ENCODE data around the gene TOE1. TPM values are rescaled to one million over a fixed set of nuclear protein-coding genes. Genes with fewer than 3 reads are reported as not detected.
"Not testable (repeated sequence)": the region's sequence is repeated elsewhere in the genome, so short reads cannot be mapped to it uniquely, and the experiment has no call there.

The TOE1 gene
- total RNA-seq = 10 to 100 TPM in 7 of 8 experiments, 1 to 10 TPM in 1; 8.1 to 22.4 (median 12.2) TPM

- peak within 1 kb of the TSS; percentile 48 to 81 (median 65) for H3K4me3 ChIP-seq
- ATAC-seq (replicated peaks in 6 of 8) = peak; percentile 84 to 93 (median 92)
- peak within 1 kb of the TSS; percentile 93 for H3K27ac ChIP-seq
- H3K4me1 ChIP-seq (replicated peaks in 1 of 2) = peaks cover 12 to 14% of the 10 kb centered on the region in 2 donors
- in situ Hi-C loops (cut with MboI; ENCODE audit: low pct_unique_long_range_greater_than_20kb in 2 of 9, low sequenced_read_pairs in 9 of 9, unreplicated experiment in 9 of 9) = no loop called here
- 0 to 3% (median 0%) methylated on average over 2 to 27 of the region's 70 CpGs; no CpG with 5 or more reads in 3 of the 10 experiments for WGBS, 10 experiments
Observed at GRCh38 chr1:45339789-45340558, at the start of gene TOE1, which contains the start of gene MUTYH. TOE1 (plus strand) TSS chr1:45340170; CDS start chr1:45340253, 83 bp downstream. MUTYH (minus strand) TSS chr1:45340440; CDS start chr1:45334505, 5,935 bp downstream.

GRCh38 chr1:45291002-45291401 is 49.0 kb upstream of the TOE1 start:
- in situ Hi-C loops (cut with MboI; ENCODE audit: low pct_unique_long_range_greater_than_20kb in 2 of 9, low sequenced_read_pairs in 9 of 9, unreplicated experiment in 9 of 9) = loop anchor here in 3 of 9 experiments (10.0 to 25.0 kb wide), 2 partner anchors 266 to 279 kb away; partner anchors contain the start of genes HECTD3 (in 1 of the 3) and UROD (in 1 of the 3)
- not testable (repeated sequence) for ATAC-seq (replicated peaks in 6 of 8); H3K4me1 ChIP-seq (replicated peaks in 1 of 2); H3K4me3 ChIP-seq; H3K27ac ChIP-seq
- 66 to 100% (median 88%) methylated on average over 1 to 6 of the region's 6 CpGs; no CpG with 5 or more reads in 3 of the 10 experiments for WGBS, 10 experiments

- H3K4me3 ChIP-seq = no peak overlapping the region
- no peak overlapping the region for H3K27ac ChIP-seq
- no peak for ATAC-seq (replicated peaks in 6 of 8)
- in situ Hi-C loops (cut with MboI; ENCODE audit: low pct_unique_long_range_greater_than_20kb in 2 of 9, low sequenced_read_pairs in 9 of 9, unreplicated experiment in 9 of 9) = loop anchor here in 3 of 9 experiments (10.0 to 25.0 kb wide), 2 partner anchors 267 to 279 kb away; partner anchors contain the start of genes HECTD3 (in 1 of the 3) and UROD (in 1 of the 3)
- H3K4me1 ChIP-seq (replicated peaks in 1 of 2) = no peaks in the 10 kb centered on the region
- WGBS, 10 experiments = 0 to 100% (median 70%) methylated on average over 1 to 2 of the region's 2 CpGs; no CpG with 5 or more reads in 4 of the 10 experiments
Observed at GRCh38 chr1:45291716-45292115, 48.3 kb upstream of the TOE1 start.

GRCh38 chr1:45297666-45298356 is 42.2 kb upstream of the TOE1 start:
- Histone ChIP-seq H3K4me1 (replicated peaks in 1 of 2) (peaks cover 14 to 26% of the 10 kb centered on the region in 2 donors), H3K27ac (peak overlapping the region; percentile 28 to 60), H3K4me3 (no peak overlapping the region)
- WGBS, 10 experiments = 13 to 62% (median 36%) methylated on average over 1 to 8 of the region's 8 CpGs
- peak in 6 of 8 experiments; percentile 24 to 87 (median 72) for ATAC-seq (replicated peaks in 6 of 8)
- in situ Hi-C loops (cut with MboI; ENCODE audit: low pct_unique_long_range_greater_than_20kb in 2 of 9, low sequenced_read_pairs in 9 of 9, unreplicated experiment in 9 of 9) = loop anchor here in 4 of 9 experiments (5.0 to 25.0 kb wide), 3 partner anchors 273 to 286 kb away; partner anchors contain the start of genes HECTD3 (in 2 of the 4) and UROD (in 2 of the 4)

GRCh38 chr1:45299296-45299695 is 40.7 kb upstream of the TOE1 start:
- no peak for ATAC-seq (replicated peaks in 6 of 8)
- WGBS, 10 experiments = 43 to 80% (median 80%) methylated on average over 1 of the region's 1 CpG; no CpG with 5 or more reads in 7 of the 10 experiments
- peaks cover 15 to 27% of the 10 kb centered on the region in 2 donors for H3K4me1 ChIP-seq (replicated peaks in 1 of 2)
- no peak overlapping the region for H3K27ac ChIP-seq
- in situ Hi-C loops (cut with MboI; ENCODE audit: low pct_unique_long_range_greater_than_20kb in 2 of 9, low sequenced_read_pairs in 9 of 9, unreplicated experiment in 9 of 9) = loop anchor here in 4 of 9 experiments (5.0 to 25.0 kb wide), 3 partner anchors 274 to 287 kb away; partner anchors contain the start of genes HECTD3 (in 2 of the 4) and UROD (in 2 of the 4)
- H3K4me3 ChIP-seq = no peak overlapping the region

- in situ Hi-C loops (cut with MboI; ENCODE audit: low pct_unique_long_range_greater_than_20kb in 2 of 9, low sequenced_read_pairs in 9 of 9, unreplicated experiment in 9 of 9) = loop anchor here in 8 of 9 experiments (5.0 to 25.0 kb wide), 6 partner anchors 275 to 563 kb away; partner anchors contain the start of genes HECTD3 (in 6 of the 8), UROD (in 6 of the 8), KIF2C (in 1 of the 8) and PTCH2 (in 1 of the 8)
- H3K4me3 ChIP-seq = no peak overlapping the region
- peaks cover 21 to 34% of the 10 kb centered on the region in 2 donors for H3K4me1 ChIP-seq (replicated peaks in 1 of 2)
- peak; percentile 1 to 22 (median 12) for ATAC-seq (replicated peaks in 6 of 8)
- whole genome bisulfite sequencing, 10 experiments = 0 to 32% (median 10%) methylated on average over 1 to 4 of the region's 4 CpGs; no CpG with 5 or more reads in 1 of the 10 experiments
- no peak overlapping the region for H3K27ac ChIP-seq
Observed at GRCh38 chr1:45299981-45300668, 39.8 kb upstream of the TOE1 start.

- peaks cover 21 to 34% of the 10 kb centered on the region in 2 donors for H3K4me1 ChIP-seq (replicated peaks in 1 of 2)
- H3K4me3 ChIP-seq = no peak overlapping the region
- no peak overlapping the region for H3K27ac ChIP-seq
- 20 to 100% (median 52%) methylated on average over 1 to 2 of the region's 2 CpGs for WGBS, 10 experiments
- in situ Hi-C loops (cut with MboI; ENCODE audit: low pct_unique_long_range_greater_than_20kb in 2 of 9, low sequenced_read_pairs in 9 of 9, unreplicated experiment in 9 of 9) = loop anchor here in 4 of 9 experiments (5.0 to 25.0 kb wide), 5 partner anchors 286 to 563 kb away; partner anchors contain the start of genes HECTD3 (in 4 of the 4), UROD (in 4 of the 4), KIF2C (in 1 of the 4) and PTCH2 (in 1 of the 4)
- no peak for ATAC-seq (replicated peaks in 6 of 8)
Observed at GRCh38 chr1:45300669-45300997, 39.3 kb upstream of the TOE1 start.

DNA sequence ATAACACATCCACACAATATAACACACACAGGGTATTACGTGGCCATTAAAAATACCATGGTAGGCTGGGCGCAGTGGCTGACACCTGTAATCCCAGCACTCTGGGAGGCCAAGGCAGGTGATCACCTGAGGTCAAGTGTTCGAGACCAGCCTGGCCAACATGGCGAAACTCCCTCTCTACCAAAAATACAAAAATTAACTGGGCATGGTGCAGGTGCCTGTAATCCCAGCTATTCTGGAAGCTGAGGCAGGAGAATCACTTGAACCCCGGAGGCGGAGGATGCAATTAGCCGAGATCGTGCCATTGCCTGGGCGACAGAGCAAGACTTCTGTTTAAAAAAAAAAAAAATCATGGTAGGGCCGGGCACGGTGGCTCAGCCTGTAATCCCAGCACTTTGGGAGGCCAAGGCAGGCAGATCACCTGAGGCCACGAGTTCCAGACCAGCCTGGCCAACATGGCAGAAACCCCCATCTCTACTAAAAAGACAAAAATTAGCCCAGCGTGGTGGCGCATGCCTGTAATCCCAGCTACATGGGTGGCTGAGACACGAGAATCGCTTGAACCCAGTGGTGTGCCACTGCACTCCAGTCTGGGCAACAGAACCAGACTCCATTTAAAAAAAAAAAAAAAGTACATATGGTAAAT is 37.3 kb upstream of the TOE1 start:
- in situ Hi-C loops (cut with MboI; ENCODE audit: low pct_unique_long_range_greater_than_20kb in 2 of 9, low sequenced_read_pairs in 9 of 9, unreplicated experiment in 9 of 9) = loop anchor here in 4 of 9 experiments (5.0 to 25.0 kb wide), 5 partner anchors 288 to 565 kb away; partner anchors contain the start of genes HECTD3 (in 4 of the 4), UROD (in 4 of the 4), KIF2C (in 1 of the 4) and PTCH2 (in 1 of the 4)
- no peak for ATAC-seq (replicated peaks in 6 of 8)

GRCh38 chr1:45303520-45304310 is 36.3 kb upstream of the TOE1 start:
- in situ Hi-C loops (cut with MboI; ENCODE audit: low pct_unique_long_range_greater_than_20kb in 2 of 9, low sequenced_read_pairs in 9 of 9, unreplicated experiment in 9 of 9) = loop anchor here in 4 of 9 experiments (5.0 to 25.0 kb wide), 5 partner anchors 289 to 566 kb away; partner anchors contain the start of genes HECTD3 (in 4 of the 4), UROD (in 4 of the 4), KIF2C (in 1 of the 4) and PTCH2 (in 1 of the 4)
- 0% methylated on average over 1 to 5 of the region's 68 CpGs; no CpG with 5 or more reads in 6 of the 10 experiments for WGBS, 10 experiments
- H3K4me1 ChIP-seq (replicated peaks in 1 of 2) = peaks cover 10 to 22% of the 10 kb centered on the region in 2 donors
- peak; percentile 88 to 93 (median 90) for ATAC-seq (replicated peaks in 6 of 8)
- peak overlapping the region; percentile 81 to 90 for H3K27ac ChIP-seq
- peak overlapping the region; percentile 60 to 83 (median 71) for H3K4me3 ChIP-seq

More for the DNA sequence above, 37.3 kb upstream of the TOE1 start:
- Histone ChIP-seq H3K4me3 (peak overlapping the region; percentile 60 to 83 (median 71)), H3K4me1 (replicated peaks in 1 of 2) (peaks cover 17 to 33% of the 10 kb centered on the region in 2 donors), H3K27ac (no peak overlapping the region)
- WGBS, 10 experiments = 77 to 100% (median 89%) methylated on average over 1 to 16 of the region's 16 CpGs; no CpG with 5 or more reads in 1 of the 10 experiments

DNA sequence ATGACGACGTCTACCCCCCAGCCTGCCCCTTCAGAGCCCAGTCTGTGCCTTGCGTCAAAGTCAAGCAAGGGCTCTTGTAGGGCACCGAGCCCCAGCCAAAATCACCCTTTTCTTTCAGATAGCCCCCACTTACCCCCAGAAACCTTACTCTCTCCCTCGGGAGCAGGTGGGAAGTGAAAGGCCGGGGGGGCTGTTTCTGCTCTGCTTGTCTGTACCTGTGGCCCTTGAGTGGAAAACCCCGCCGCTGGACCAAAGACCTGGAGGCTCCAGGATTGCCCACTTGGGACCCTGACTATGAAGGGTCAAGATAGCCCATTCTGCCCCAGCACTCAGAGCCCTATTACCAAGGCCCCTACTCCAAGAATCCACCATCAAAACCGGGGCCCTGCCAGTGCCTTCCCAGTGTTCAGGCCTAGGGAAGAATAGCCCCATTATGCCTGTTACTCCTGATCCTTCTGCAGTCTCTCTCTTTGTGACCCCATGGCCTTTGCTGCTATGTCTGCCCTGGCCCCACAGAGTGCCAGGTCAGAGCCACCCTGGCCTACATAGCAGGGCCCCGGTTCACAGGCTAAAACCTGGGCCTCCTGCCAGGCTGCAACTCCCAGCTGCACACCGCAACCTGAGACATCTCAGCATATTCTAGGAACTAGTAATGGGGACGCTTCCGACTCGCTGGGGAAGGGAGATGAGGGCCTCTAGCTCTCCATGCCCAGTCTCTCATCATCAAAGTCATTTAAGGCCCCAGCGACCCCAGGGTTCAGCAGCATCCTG is 35.5 kb upstream of the TOE1 start:
- Histone ChIP-seq H3K4me3 (peak overlapping the region; percentile 60 to 83 (median 71)), H3K27ac (peak overlapping the region; percentile 81 to 90), H3K4me1 (replicated peaks in 1 of 2) (peaks cover 10 to 22% of the 10 kb centered on the region in 2 donors)
- in situ Hi-C loops (cut with MboI; ENCODE audit: low pct_unique_long_range_greater_than_20kb in 2 of 9, low sequenced_read_pairs in 9 of 9, unreplicated experiment in 9 of 9) = loop anchor here in 4 of 9 experiments (5.0 to 25.0 kb wide), 5 partner anchors 290 to 567 kb away; partner anchors contain the start of genes HECTD3 (in 4 of the 4), UROD (in 4 of the 4), KIF2C (in 1 of the 4) and PTCH2 (in 1 of the 4)
- WGBS, 10 experiments = 48 to 100% (median 70%) methylated on average over 1 to 10 of the region's 15 CpGs; no CpG with 5 or more reads in 3 of the 10 experiments
- no peak for ATAC-seq (replicated peaks in 6 of 8)

All from motor neuron (in vitro differentiated cells).